ENCODE measurements around the gene OSBPL5.
A peak's percentile ranks its signal among the peaks of the same experiment; 100 is the strongest.
"Not testable (repeated sequence)": the region's sequence is repeated elsewhere in the genome, so short reads cannot be mapped to it uniquely, and the experiment has no call there.

The OSBPL5 gene

DNA sequence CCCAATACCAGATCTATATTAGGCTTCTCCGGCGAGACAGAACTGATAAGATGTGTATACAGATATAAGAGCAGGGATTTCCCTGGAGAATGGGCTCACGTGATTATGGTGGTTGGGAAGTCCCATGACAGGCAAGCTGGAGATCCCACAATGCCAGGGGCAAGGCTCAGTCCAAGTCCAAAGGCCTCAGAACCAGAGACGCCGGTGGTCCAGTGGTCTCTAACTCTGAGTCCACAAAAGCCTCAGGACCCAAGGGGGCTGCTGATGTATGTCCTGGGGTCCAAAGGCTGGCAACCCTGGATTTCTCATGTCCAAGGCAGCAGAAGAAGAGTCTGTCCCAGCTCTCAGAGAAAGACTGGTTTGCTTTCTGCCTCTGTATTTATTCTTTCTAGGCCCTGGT lies 15.8 kb upstream of the OSBPL5 start:
- DNase-seq = no peak

- no peak for DNase-seq
Measured at GRCh38 chr11:3178349-3178748, 13.2 kb upstream of the OSBPL5 start.

GRCh38 chr11:3177931-3178330 lies 12.8 kb upstream of the OSBPL5 start:
- DNase-seq = no peak

DNA sequence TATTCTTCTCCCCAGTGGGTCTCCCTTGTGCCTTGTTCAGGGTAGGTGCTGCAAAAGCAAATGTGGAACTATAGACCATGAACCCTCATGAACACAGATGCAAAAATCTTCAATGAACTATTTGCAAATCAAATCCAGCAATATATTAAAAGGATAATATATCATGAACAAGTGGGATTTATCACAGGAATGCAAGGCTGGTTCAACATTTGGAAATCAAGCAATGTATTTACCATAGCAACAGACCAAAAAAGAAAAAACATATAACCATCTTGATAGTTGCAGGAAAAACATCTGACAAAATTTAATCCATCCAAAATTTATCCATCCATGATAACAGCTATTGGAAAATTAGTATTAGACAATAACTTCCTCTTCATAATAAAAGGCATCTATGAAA lies 11.4 kb upstream of the OSBPL5 start:
- no peak for DNase-seq

DNA sequence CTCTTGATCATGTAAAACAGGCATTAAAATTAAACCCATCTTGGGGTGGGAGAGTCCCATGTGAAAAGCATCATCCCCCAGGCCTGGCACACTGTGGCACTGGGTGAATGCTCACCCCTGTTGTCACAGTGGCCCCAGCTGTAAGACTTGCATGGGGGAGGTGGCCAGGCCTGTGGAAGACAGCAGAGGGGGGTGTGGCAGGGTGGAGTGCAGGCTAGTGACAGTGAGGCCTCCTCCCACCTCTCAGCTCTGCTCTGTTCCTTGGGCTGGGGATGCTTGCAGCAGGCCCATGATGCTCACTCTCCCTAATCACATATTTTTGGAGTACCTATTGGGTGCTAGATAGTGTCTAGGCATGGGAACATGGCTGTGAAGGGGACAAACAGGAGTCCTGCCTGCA lies 10.1 kb upstream of the OSBPL5 start:
- no peak for DNase-seq

- no peak for DNase-seq
Measured at GRCh38 chr11:3174387-3174786, 9.3 kb upstream of the OSBPL5 start.

GRCh38 chr11:3173795-3174194 lies 8.7 kb upstream of the OSBPL5 start:
- DNase-seq = no peak

DNA sequence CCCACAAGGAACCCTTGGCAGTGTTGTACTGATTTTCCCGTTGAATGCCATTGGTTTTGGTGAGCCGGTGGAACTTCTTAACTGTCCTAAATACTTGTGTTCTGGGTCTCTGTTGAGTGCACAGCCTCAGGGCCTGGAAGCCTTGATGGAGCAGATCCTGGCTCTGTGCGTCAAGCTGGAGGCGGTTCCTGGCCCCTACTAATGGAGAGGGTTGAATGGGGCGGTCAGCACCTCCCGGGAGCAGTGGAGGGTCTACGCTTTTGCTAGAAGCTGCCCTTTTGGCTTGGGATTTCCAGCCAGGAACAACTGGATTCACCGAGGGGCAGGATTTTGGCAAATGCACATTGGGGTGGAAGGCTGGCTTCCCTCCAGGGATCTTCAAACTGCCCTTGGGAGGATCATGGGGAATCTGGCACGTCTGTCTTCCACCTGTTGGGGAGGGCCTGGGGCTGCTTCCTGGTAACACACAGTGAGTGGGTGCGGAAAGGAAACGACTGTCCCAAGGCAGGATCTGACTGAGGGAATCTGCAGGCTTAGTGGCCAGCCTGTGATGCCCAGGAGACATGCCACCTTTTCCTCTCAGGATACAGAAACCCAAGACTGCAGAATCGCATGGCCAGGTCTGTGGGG lies 6.9 kb upstream of the OSBPL5 start:
- DNase-seq = no peak

- no peak for DNase-seq
Measured at GRCh38 chr11:3170756-3171650, 5.9 kb upstream of the OSBPL5 start.

- DNase-seq = no peak
Measured at GRCh38 chr11:3170044-3170755, 5.1 kb upstream of the OSBPL5 start.

DNA sequence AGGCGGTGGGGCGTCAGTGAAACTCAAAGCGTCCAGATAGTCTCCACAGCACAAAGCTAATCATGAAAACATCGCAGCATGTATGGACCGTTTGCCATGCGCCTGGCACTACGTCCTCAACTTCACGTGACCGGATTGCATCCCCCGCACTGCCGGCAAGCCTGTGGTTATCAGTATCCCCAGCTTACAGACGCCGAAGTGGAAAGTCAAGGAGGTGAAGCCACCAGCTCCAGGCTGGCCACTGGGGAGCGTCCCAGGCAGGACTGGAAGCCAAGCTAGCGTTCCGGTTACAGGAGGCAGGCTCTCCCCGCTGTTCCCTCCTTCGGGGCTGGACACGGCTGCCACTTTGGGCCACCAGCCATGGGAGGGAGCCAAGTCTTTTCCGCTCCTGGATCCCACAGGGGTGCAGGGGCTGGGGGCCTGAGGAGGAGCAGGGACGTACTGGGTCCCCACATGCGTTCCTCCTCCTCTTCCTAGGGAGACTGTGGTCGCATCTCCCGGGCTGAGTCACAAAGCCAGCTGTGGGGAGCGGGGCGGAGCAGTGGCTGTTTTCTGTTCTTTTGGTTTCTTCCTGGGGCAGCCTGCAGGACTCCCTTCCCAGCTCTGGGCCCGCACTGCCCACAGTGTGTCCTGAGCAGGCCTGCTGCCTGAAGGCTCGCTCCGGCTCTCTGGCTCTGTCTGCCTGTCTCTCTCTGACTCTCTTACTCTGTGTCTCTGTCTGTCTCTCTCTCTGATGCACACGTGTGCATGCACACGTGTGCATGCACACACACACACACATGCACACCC lies 4.3 kb upstream of the OSBPL5 start:
- peak; percentile 73 for DNase-seq

DNA sequence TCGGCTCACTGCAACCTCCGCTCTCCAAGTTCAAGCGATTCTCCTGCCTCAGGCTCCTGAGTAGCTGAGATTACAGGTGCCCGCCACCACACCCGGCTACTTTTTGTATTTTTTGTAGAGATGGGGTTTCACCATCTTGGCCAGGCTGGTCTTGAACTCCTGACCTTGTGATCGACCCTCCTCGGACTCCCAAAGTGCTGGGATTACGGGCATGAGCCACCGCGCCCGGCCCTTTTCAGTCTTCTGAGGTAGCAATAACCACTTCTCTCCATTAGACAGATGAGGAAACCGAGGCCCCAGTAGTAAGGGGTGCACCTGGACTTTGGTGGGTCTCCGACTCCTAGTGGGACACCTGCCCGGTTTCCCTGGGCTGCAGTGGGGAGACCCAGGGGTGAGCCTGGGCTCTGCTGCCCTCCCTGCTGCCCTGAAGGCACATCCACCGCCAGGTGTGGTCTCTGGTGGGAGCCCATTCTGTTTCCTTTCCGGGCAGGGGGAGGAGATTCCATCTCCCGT lies 3.7 kb upstream of the OSBPL5 start:
- not testable (repeated sequence) for DNase-seq

DNA sequence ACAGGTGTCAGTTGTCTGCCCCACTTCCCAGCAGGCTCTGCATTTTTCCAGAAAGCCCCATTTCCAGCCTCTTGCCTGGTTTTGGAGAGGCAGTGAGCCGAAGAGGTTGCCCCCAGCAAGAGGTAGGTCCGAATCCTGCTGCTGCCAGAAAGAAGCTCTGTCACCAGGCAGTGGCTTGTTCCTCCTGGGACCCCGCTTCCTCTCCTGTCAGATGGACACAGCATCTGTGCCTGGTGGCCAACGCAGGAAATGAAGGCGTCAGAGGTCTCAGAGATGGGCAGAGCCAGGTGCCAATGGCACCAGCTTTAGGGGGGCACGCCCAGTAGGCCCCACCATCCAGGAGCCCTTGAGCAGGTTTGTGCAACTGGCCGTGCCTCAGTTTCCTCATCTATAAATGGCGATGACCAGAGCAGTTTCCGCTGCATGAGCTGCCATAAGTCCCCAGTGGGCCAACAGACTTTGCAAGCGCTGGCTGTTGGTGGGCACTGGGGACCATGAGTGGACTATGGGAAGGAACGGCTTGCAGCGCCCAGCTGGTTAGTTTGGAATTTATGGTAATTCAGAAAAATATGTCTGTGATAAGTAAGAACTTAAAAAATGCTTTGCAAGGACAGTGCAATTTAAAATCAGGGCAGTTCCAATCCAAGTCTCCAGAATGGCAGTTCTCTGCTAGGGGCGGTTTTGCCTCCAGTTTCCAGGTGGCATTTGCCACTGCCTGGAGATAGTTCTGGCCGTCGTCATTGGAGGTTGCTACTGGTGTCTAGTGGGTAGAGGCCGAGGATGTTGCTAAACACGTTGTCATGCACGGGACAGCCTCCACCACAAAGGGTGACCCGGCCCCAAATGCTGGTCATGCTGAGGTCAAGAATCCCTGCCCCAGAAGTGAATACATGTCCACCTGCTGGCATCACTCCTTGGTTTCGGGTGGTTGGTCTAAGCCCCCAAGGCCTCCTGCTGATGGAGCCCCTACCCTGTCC lies 2.3 kb upstream of the OSBPL5 start:
- DNase-seq = no peak

DNA sequence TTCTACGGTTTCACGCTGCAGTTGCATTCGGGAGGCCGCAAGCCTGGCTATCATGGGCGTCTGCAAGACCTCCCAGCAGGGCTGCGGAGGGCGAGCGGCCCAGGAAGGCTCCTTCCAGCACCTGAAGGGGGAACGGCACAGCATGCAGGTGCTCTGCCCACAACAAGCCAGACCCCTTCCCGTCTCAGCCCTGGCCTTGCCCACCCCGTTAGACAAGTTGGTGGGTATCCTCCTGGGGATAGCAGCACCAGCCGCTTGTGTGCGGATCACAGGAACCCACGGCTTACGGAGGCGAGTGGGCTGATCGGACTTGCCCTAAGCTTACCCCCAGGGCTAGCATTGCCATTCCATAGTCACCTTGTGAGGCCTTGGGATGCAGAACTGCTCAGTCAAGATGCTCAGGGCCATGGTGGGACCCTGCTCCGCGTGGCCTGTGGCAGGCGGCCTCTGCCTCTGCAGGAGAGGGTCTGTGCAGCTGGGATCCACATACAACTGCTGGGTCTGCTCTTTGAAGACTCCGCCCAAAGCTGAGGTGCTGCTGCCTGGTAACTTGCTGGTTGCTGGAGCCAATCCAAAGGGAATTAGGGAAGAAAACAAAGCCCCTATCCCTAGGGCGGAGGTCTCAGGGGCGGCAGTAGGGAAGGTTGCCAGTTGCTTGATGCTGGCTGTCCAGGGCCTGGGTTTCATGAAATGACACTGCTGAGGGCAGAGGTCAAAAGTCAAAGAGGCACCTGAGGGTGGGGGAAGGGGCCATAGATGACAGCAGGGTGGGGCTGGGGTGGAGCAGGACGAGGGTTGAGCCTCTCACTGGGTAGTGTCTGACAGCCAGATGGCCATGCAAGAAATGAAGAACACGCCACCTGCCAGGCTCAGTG lies 1.4 kb upstream of the OSBPL5 start:
- DNase-seq = peak; percentile 17

- DNase-seq = peak; percentile 19
Measured at GRCh38 chr11:3165916-3166267, 782 bp upstream of the OSBPL5 start.

DNA sequence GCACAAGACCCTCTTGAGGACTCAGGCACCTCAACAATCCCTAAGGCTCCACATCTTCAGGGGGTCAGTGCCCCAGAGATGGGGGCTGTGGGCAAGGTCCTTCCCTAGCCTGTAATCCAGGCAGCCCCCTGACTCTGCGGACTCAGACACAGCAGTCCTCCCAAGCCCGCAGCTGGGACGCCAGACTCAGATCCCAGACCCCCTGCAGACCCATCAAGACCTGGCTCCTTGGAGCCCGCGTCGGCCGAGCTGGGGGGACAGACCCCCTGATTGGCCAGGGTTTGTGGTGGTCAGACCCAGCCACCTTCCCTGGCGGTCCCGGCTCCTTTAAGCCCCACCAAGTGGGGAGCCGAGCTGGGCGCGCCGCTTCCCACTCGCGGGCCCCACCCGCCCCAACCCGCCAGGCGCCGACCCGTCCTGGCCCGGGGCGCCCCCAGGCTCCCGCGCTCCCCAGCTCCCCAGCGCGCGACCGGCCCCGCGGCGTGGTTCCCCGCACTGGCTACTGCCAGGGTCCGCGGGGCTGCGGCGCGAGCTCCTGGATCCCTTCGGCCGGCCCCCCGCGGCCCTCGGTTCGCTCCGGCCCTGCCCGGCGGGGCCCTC lies 458 bp downstream of the OSBPL5 start:
- DNase-seq = peak; percentile 39

DNA sequence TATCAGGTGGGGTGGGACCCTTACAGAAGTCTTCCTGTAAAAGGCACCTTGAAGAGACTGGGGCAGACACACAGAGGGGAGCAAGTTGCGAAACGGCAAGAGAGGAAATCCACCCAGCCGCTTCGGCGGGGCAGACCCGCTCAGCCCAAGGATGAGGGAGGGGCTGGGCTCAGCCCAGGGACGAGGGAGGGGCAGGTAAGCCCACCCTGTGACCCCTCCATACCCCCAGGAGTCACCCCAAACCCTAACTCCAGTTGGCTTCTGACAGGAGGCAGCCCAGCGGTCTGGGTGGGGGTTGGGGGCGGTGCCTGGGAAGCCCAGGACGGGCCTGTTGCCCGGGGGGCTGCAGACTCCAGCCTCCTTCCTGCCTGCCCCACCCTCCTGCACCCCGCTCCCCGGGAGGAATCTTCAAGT lies 965 bp downstream of the OSBPL5 start:
- DNase-seq = peak; percentile 36

DNA sequence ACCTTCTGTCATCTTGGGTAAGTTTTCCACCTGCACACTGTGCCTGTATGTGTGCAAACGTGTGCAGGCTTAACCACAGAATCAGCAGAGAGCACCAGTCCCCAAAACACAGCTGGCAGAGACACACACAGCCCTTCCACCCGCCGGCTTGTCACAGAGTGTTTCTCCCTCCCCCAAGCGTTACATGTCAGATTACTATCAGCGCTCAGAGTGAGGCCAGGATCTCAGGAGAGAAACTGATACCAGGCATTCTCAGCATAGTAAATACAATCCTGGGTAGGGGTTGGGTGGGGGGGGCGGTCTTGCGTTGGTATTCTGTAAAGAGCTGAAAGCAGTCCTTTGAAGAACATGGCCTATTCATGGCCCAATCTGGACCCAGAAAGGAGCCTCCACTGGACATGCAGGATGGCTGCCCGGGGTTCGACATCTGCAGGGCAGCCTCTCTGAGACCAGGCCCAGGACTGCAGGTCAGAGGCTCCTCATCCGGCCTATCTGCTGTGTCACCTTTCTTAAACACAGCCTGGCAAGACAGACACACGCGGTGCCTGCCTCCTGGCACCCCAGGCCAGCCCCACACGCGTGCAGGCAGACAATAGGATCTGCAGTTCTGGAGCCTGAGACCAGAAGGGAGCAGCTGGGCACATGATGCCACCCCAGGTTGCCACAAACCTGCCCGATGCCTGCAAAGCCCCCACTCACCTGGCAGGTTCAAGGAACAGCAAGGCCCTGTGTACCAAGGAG lies 1.7 kb downstream of the OSBPL5 start:
- DNase-seq = no peak
